UCSD-AML1 (cell line): ENCODE data around the gene PRKN.

Source experiments
- DNase-seq: peaks from one replicate; lab custom pipeline; 2025; ENCODE audit not compliant: unreplicated experiment; lab: John Stamatoyannopoulos, UW

Gene PRKN

DNA sequence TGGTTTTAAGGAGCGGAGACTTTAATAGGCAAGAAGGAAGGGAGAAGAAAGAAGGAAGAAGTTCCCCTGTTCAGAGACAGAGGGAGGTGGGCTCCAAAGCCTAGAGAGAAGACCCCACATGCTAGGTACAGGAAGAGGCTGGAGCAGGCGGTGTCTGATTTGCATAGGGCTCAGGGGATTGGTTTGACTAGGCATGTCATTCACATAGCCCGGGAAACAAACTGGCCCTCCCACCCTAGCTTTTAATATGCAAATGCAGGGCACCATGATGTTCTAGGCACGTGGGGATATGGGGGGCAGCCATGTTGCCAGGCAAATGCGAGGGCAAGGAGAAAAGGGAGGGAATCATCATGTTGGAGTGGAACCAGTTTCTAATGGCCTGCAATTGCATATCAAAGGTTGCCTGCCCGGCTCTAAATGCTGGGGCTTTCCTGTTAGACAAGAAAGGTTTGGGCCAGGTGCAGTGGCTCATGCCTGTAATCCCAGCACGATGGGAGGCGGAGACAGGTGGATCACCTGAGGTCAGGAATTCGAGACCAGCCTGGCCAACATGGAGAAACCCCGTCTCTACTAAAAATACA, 1419.4 kb downstream of the PRKN start:
- DNase-seq, result no peak

DNA sequence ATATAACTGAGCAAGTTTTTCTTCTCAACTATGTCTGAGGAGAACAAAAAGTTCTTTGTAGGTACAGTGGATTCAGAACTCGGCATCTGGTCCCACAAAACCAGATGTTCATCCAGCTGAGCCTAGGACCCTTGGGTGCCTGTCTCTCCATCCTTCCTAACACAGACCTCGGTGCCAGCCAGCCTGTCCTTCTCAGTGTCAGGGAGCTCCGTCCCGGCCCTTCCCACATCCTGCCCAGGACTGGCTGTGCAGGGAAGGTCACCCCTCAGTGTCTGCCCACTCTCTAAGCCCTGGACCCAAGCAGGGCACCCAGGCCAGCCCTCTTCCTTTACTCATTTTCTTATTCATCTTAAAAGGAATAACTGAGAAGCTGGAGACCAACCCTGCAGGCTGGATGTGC, 1421.7 kb downstream of the PRKN start:
- no peak for DNase-seq

DNA sequence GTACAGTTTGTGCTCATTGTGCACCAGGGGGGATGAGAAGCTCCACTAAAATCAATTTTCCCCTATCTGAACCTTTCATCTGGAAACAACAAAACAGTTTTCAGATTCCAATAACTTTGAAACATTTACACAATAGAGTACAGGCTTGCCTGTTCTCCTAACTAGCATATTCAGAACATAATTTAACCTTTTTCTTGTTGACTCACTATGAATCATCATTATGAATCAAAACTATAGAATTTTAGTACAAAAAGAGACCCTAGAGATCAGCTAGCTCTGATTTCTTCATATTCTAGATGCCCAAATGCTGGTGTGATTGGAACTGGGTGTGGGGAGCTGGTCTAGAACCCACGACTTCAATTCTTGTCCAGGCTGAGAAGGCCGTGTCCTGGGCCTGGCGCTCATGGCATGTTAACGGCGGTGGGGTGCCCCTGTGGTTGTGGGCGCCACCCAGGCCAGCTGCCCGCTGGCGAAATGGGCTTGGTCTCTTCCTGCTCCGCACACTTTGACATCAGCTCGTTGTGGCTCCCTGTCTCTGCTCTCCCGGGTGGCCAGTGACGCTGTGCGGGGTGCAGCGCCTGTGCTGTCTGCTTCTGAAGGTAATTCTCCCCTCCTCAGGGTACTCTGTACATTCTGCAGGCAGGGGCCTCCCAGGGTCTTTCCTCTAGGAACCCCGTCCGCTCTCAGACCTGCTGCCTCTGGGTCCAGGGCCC, 1423.8 kb downstream of the PRKN start:
- DNase-seq, result no peak

DNA sequence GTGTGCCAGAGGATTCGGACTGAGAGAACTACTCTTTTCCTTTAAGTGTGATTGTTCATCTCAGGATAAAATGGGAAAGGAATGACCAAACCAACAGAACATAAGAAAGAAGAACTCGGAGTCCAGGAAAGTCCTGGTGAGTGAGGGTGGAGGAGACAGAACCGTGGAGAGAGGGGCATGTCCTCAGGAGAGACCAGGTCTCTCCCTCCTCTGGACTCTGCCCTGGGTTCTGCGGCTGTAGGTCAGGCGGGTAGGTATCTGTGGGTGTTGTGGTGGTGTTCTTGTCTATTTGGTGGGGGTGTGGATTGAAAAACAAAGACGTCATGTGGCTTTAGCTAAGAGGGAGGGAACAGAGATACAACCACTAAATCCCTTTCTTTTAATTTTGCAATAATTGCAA, 1424.6 kb downstream of the PRKN start:
- no peak for DNase-seq

DNA sequence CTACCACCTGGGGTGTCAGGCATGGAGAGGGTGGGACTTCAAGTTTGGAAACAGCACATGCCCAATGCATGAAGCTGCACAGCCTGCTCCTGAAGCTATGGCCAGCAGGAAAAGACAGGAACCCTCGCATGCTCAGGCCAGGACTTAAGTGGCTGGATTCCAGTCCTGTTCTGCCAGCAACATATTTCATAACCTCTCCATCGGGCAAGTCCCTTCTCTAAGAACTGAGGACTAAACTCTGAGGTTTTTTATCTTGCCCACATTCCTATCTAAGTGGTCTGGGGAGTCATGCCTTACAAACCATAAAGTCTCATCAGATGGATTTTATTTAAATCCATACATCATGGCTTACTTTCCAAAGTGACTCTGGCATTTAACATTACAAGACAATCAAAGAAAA, 1426.2 kb downstream of the PRKN start:
- DNase-seq, result no peak

DNA sequence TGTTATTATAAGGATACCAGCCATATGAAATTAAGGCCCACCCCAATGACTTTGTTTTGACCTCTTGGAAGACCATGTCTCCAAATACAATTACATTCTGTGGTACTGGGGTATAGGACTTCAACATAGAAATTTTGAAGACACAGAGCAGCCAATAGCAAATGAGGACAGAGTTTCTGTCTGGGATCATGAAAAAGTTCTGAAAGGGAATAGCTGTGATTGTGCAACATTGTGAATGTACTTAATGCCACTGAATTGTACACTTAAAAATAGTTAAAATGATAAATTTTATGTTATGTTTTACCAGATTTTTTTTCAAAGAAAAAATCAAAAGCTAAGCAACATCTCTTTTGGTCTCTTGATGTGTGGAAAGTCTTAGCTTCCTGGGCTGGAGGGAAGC, 1426.7 kb downstream of the PRKN start:
- DNase-seq, result no peak

DNA sequence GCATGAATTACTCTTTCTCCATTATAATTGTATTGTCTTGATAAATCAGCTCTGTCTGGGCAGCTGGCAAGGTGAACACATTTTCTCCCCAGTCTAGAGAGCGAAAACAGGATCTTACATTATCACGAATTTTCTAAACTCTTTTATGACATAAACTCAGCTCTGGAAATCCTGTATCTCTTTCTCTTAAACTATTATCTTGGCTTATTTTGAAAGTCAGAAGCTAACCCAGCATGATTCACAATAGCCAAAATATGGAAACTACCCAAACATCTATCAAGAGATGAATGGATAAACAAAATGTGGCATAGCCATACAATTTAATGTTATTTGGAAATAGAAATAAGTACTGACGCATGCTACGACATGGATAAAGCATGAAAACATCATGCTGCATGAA, 1427.8 kb downstream of the PRKN start:
- DNase-seq, result no peak
